HEK293T (cell line): Measurements from ENCODE around the gene ARHGAP22.
A peak's percentile ranks its signal among the peaks of the same experiment; 100 is the strongest.

Source experiments
- CTCF ChIA-PET: fragments of 350-600 bp; formaldehyde crosslinking; extraction: SDS; loops from one replicate; lab custom pipeline; 2021; ENCODE audit warnings: antibody characterized with exemption, inconsistent platforms; lab: Yijun Ruan, JAX
- POLR2A ChIA-PET: fragments of 350-600 bp; formaldehyde crosslinking; extraction: SDS; loops from one replicate; lab custom pipeline; 2020; ENCODE audit warnings: antibody characterized with exemption, inconsistent platforms; lab: Yijun Ruan, JAX
- DNase-seq: peaks from one replicate; pipeline ENCODE4 v3.0.0; 2012; ENCODE audit warnings: mixed read lengths; ENCODE audit errors: extremely low spot score
- ARNT ChIP-seq: fragments of 450-650 bp; IDR thresholded peaks from 2 replicates; pipeline ENCODE4 v1.6.1; 2017; ENCODE audit warnings: mild to moderate bottlenecking
- BHLHE40 ChIP-seq: fragments of 450-650 bp; IDR thresholded peaks from 2 replicates; pipeline ENCODE4 v1.6.1; 2016; ENCODE audit warnings: mild to moderate bottlenecking, moderate library complexity, borderline replicate concordance
- CTBP1 ChIP-seq: fragments of 450-650 bp; IDR thresholded peaks from 2 replicates; pipeline ENCODE4 v1.6.1; 2016; ENCODE audit warnings: borderline replicate concordance
- ELF4 ChIP-seq: fragments of 450-650 bp; IDR thresholded peaks from 2 replicates; pipeline ENCODE4 v1.6.1; 2017; ENCODE audit warnings: antibody characterized with exemption
- FOXA1 ChIP-seq: fragments of 450-650 bp; IDR thresholded peaks from 2 replicates; pipeline ENCODE4 v1.6.1; 2016; ENCODE audit warnings: mild to moderate bottlenecking
- FOXK2 ChIP-seq: fragments of 450-650 bp; IDR thresholded peaks from 2 replicates; pipeline ENCODE4 v1.6.1; 2016; ENCODE audit warnings: mild to moderate bottlenecking
- FOXM1 ChIP-seq: fragments of 450-650 bp; IDR thresholded peaks from 2 replicates; pipeline ENCODE4 v1.6.1; 2017; ENCODE audit warnings: mild to moderate bottlenecking, borderline replicate concordance
- HDGF ChIP-seq: fragments of 450-650 bp; IDR thresholded peaks from 2 replicates; pipeline ENCODE4 v1.6.1; 2017; ENCODE audit warnings: antibody characterized with exemption, borderline replicate concordance
- L3MBTL2 ChIP-seq: fragments of 450-650 bp; conservative IDR thresholded peaks from 2 replicates; pipeline ENCODE4 v1.6.1; 2016; ENCODE audit warnings: mild to moderate bottlenecking
- LEF1 ChIP-seq: fragments of 450-650 bp; IDR thresholded peaks from 2 replicates; pipeline ENCODE4 v1.6.1; 2017; ENCODE audit warnings: mild to moderate bottlenecking, borderline replicate concordance
- NFRKB ChIP-seq: fragments of 450-650 bp; IDR thresholded peaks from 2 replicates; pipeline ENCODE4 v1.6.1; 2016; ENCODE audit warnings: mild to moderate bottlenecking, moderate library complexity
- PKNOX1 ChIP-seq: fragments of 450-650 bp; IDR thresholded peaks from 2 replicates; pipeline ENCODE4 v1.6.1; 2016
- SP1 ChIP-seq: fragments of 450-650 bp; IDR thresholded peaks from 2 replicates; pipeline ENCODE4 v1.6.1; 2017
- SUZ12 ChIP-seq: fragments of 450-650 bp; IDR thresholded peaks from 2 replicates; pipeline ENCODE4 v1.6.1; 2016; ENCODE audit warnings: mild to moderate bottlenecking
- TARDBP ChIP-seq: fragments of 450-650 bp; IDR thresholded peaks from 2 replicates; pipeline ENCODE4 v1.6.1; 2016
- ZNF384 ChIP-seq: fragments of 450-650 bp; IDR thresholded peaks from 2 replicates; pipeline ENCODE4 v1.6.1; 2016

ARHGAP22 gene

GRCh38 chr10:48554656-48555055 lies 50.2 kb downstream of the ARHGAP22 start:
- CTCF ChIA-PET = interaction anchor here (3.8 kb wide), 1 partner anchor 102 kb away, joined by 29 read pairs; no protein-coding TSS in a partner anchor
- no peak for DNase-seq
- POLR2A ChIA-PET = no interaction called here
- TF ChIP-seq BHLHE40 = no peak
- no peak for TF ChIP-seq FOXK2
- TF ChIP-seq L3MBTL2 = no peak
- TF ChIP-seq HDGF = no peak
- no peak for TF ChIP-seq NFRKB
- TF ChIP-seq ARNT = no peak

GRCh38 chr10:48554246-48554645 lies 50.6 kb downstream of the ARHGAP22 start:
- POLR2A ChIA-PET = no interaction called here

GRCh38 chr10:48552946-48553564 lies 51.8 kb downstream of the ARHGAP22 start:
- ChIA-PET CTCF (interaction anchor here (0.8 to 3.8 kb wide), 4 partner anchors 29 to 189 kb away, joined by 3 to 29 read pairs (median 6); no protein-coding TSS in a partner anchor), POLR2A (interaction anchor here (0.6 kb wide), 1 partner anchor 104 kb away, joined by 3 read pairs; no protein-coding TSS in a partner anchor)
- no peak for DNase-seq
- no peak for TF ChIP-seq SUZ12
- TF ChIP-seq PKNOX1 = no peak
- TF ChIP-seq TARDBP = no peak
- TF ChIP-seq ARNT = no peak

More at GRCh38 chr10:48554246-48554645, 50.6 kb downstream of the ARHGAP22 start:
- TF ChIP-seq NFRKB (no peak), ELF4 (no peak), ZNF384 (no peak), BHLHE40 (no peak), LEF1 (no peak), CTBP1 (no peak), PKNOX1 (no peak), ARNT (no peak), L3MBTL2 (no peak), HDGF (no peak), FOXM1 (no peak), SP1 (no peak), SUZ12 (no peak), FOXA1 (no peak), FOXK2 (no peak), TARDBP (no peak)
- DNase-seq = no peak
- CTCF ChIA-PET = interaction anchor here (3.8 kb wide), 1 partner anchor 102 kb away, joined by 29 read pairs; no protein-coding TSS in a partner anchor

GRCh38 chr10:48551861-48552591 lies 52.8 kb downstream of the ARHGAP22 start:
- ChIA-PET CTCF (interaction anchor here (0.9 to 3.8 kb wide), 3 partner anchors 28 to 106 kb away, joined by 5 to 29 read pairs (median 6); no protein-coding TSS in a partner anchor), POLR2A (interaction anchor here (0.6 kb wide), 1 partner anchor 105 kb away, joined by 3 read pairs; no protein-coding TSS in a partner anchor)
- peak; percentile 54 for DNase-seq
- TF ChIP-seq ELF4 (no peak), PKNOX1 (no peak), ZNF384 (no peak), BHLHE40 (no peak), TARDBP (no peak), FOXA1 (no peak), FOXK2 (no peak), SUZ12 (no peak), L3MBTL2 (no peak), FOXM1 (no peak)

- ChIA-PET POLR2A (no interaction called here), CTCF (interaction anchor here (0.9 kb wide), 1 partner anchor 105 kb away, joined by 7 read pairs; no protein-coding TSS in a partner anchor)
- DNase-seq = no peak
- TF ChIP-seq ZNF384 = no peak
- TF ChIP-seq PKNOX1 = no peak
Observed at GRCh38 chr10:48550977-48551376, 53.9 kb downstream of the ARHGAP22 start.
